K562 (cell line): ENCODE data around the gene CSNK1D. TPM values are rescaled to one million over a fixed set of nuclear protein-coding genes. Genes with fewer than 3 reads are reported as not detected.

Experiments
- CLOCK ChIP-seq: fragments of 250-450 bp; sonication (Bioruptor Pico); IDR thresholded peaks from 2 replicates; pipeline ENCODE4 v1.4.0; 2020; ENCODE audit warnings: mild to moderate bottlenecking, moderate library complexity, borderline replicate concordance
- FOS ChIP-seq: IDR thresholded peaks from 3 replicates; pipeline ENCODE4 v1.6.1; 2011; ENCODE audit not compliant: insufficient read length; ENCODE audit errors: extremely low read depth
- HMG20A ChIP-seq: fragments of 450-650 bp; formaldehyde crosslinking; conservative IDR thresholded peaks from 2 replicates; pipeline ENCODE4 v1.4.0; 2020; ENCODE audit warnings: mild to moderate bottlenecking, mixed read lengths
- KLF1 ChIP-seq: fragments of 450-650 bp; IDR thresholded peaks from 2 replicates; pipeline ENCODE4 v1.6.1; 2016; ENCODE audit warnings: missing genetic modification characterization, missing compliant biosample characterization
- MTA3 ChIP-seq: fragments of 450-650 bp; formaldehyde crosslinking; IDR thresholded peaks from 2 replicates; pipeline ENCODE4 v1.6.1; 2017; ENCODE audit warnings: mild to moderate bottlenecking, borderline replicate concordance
- NONO ChIP-seq, 2 experiments: fragments of 200-400 bp in 1 of 2; fragments of 450-650 bp in 1 of 2; formaldehyde crosslinking in 1 of 2; IDR thresholded peaks; 2 replicates each; pipeline ENCODE4 v1.6.1; 2017; ENCODE audit warnings: low read depth in 2 of 2, mild to moderate bottlenecking in 2 of 2, moderate library complexity in 2 of 2, low read length in 1 of 2
- RBM15 ChIP-seq: fragments of 200-400 bp; formaldehyde crosslinking; IDR thresholded peaks from 2 replicates; pipeline ENCODE4 v1.6.1; 2018; ENCODE audit warnings: mild to moderate bottlenecking, low read length, moderate library complexity; ENCODE audit not compliant: insufficient read depth
- SREBF1 ChIP-seq: fragments of 150-350 bp; IDR thresholded peaks from 2 replicates; pipeline ENCODE4 v1.6.1; 2014; ENCODE audit warnings: antibody characterized with exemption, low read depth, low read length, borderline replicate concordance
- TBL1XR1 ChIP-seq, 2 experiments: IDR thresholded peaks; 2 replicates each; pipeline ENCODE4 v1.6.1; 2012; ENCODE audit warnings: improper control_type of control experiment in 2 of 2, low read length in 2 of 2, mild to moderate bottlenecking in 1 of 2
- ZBTB43 ChIP-seq: sonication (generic); formaldehyde crosslinking; IDR thresholded peaks from 2 replicates; pipeline ENCODE4 v1.8.0; 2023; ENCODE audit warnings: mild to moderate bottlenecking, missing genetic modification reagents
- ZNF146 ChIP-seq: IDR thresholded peaks from one replicate; pipeline ENCODE4 v1.6.1; 2018; ENCODE audit warnings: missing compliant biosample characterization; ENCODE audit not compliant: unreplicated experiment
- ZNF449 ChIP-seq: fragments of 250-450 bp; sonication (Bioruptor Pico); IDR thresholded peaks from 2 replicates; pipeline ENCODE4 v1.8.0; 2022; ENCODE audit warnings: moderate library complexity, mild to moderate bottlenecking, inconsistent platforms
- ZNF507 ChIP-seq: conservative IDR thresholded peaks from 2 replicates; pipeline ENCODE4 v1.6.1; 2017; ENCODE audit warnings: missing genetic modification characterization, missing compliant biosample characterization
- polyA plus RNA-seq, 8 experiments: library from polyadenylated mRNA; depleted of rRNA in 4 of 8; stranded (reverse) in 5 of 8; unstranded in 3 of 8; fragments of >200 nt; fragmentation: Nextera tagmentation in 2 of 8; fragmentation: Illumina TruSeq in 1 of 8; extraction: Ambion mirVana in 2 of 8; extraction: Trizol in 1 of 8; gene quantifications; 2 replicates each; pipeline versions ENCODE4 v1.2.1 to v1.2.3, GENCODE V29; 2011 to 2014; ENCODE audit warnings: inconsistent platforms in 1 of 8, missing spikeins in 1 of 8
- total RNA-seq, 7 experiments: library from RNA; depleted of rRNA in 6 of 7; stranded (reverse); fragments of >200 nt in 6 of 7; fragmentation: Illumina TruSeq in 2 of 7; extraction: Trizol in 2 of 7; gene quantifications; 2 replicates each; pipeline versions ENCODE4 v1.2.1 to v1.2.3, GENCODE V29; 2011 to 2021; ENCODE audit warnings: low replicate concordance in 1 of 7
- TF ChIP-seq, protein P1 (sequence below): sonication (generic); formaldehyde crosslinking; IDR thresholded peaks from 2 replicates; pipeline ENCODE4 v1.8.1; 2022; ENCODE audit warnings: missing genetic modification reagents
- TF ChIP-seq, protein P2 (sequence below), 2 experiments: IDR thresholded peaks; 2 replicates each; pipeline ENCODE4 v1.6.1; 2012; ENCODE audit warnings: improper control_type of control experiment in 2 of 2, low read depth in 2 of 2, low read length in 2 of 2, borderline replicate concordance in 1 of 2
- TF ChIP-seq, protein P3 (sequence below): fragments of 450-650 bp; formaldehyde crosslinking; IDR thresholded peaks from 2 replicates; pipeline ENCODE4 v1.4.0; 2020; ENCODE audit warnings: mild to moderate bottlenecking, moderate library complexity

The CSNK1D gene
- total and polyA plus RNA-seq, 9 of the 15 experiments (the other 6 are each of a cell fraction or from before 2014, with no cell fraction given), result 6.5 to 133 (median 41.3) TPM

DNA sequence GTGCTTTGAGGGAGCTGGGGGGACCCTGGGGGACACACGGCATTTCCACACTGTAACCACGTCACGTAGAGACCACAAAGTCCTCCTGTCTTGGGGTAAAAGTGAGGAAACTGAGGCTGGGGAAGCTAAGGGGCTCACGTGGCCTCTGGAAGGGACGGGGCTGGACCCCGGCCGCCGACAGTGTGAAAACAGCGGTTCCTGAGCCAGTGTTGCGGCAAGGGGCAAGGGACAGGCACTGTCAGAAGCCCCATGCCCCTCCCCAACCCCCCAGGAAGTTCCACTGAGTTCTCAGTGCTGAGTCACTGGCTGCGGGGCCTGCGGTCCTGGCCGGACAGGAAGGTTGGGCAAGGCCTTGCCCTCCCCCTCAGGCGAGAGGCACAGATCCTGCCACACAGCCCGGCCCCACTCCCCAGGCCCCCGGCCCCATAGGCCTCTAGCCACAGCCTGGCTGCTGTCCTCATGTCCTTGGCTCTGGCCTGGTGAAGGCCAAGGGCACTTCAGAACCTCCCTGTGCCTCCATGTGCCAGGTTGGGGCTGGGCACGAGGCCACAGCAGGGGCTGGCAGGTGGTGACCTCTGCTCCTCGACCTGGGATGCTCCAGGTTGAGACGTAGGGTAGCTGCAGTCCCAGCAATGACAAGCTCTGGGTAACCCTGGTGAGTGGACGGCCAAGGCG lies 55.8 kb downstream of the CSNK1D start (continued):
- TF ChIP-seq HMG20A (CRISPR knock-in tag) (no peak), RBM15 (no peak), ZBTB43 (CRISPR knock-in tag) (no peak), MTA3 (no peak), CLOCK (CRISPR knock-in tag) (no peak), KLF1 (tag) (no peak), SREBF1 (no peak), TBL1XR1 (IDR thresholded peaks at IDR 0.05; ENCODE audit: low read length in 2 of 2) (no peak), ZNF507 (tag) (no peak), NONO (IDR thresholded peaks at IDR 0.05; ENCODE audit: low read depth in 2 of 2, low read length in 1 of 2) (no peak), ZNF449 (no peak), ZNF146 (CRISPR knock-in tag) (no peak), FOS (no peak)
- TF ChIP-seq, protein P1, sequence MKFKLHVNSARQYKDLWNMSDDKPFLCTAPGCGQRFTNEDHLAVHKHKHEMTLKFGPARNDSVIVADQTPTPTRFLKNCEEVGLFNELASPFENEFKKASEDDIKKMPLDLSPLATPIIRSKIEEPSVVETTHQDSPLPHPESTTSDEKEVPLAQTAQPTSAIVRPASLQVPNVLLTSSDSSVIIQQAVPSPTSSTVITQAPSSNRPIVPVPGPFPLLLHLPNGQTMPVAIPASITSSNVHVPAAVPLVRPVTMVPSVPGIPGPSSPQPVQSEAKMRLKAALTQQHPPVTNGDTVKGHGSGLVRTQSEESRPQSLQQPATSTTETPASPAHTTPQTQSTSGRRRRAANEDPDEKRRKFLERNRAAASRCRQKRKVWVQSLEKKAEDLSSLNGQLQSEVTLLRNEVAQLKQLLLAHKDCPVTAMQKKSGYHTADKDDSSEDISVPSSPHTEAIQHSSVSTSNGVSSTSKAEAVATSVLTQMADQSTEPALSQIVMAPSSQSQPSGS (CRISPR knock-in tag), result no peak
- TF ChIP-seq, protein P2, sequence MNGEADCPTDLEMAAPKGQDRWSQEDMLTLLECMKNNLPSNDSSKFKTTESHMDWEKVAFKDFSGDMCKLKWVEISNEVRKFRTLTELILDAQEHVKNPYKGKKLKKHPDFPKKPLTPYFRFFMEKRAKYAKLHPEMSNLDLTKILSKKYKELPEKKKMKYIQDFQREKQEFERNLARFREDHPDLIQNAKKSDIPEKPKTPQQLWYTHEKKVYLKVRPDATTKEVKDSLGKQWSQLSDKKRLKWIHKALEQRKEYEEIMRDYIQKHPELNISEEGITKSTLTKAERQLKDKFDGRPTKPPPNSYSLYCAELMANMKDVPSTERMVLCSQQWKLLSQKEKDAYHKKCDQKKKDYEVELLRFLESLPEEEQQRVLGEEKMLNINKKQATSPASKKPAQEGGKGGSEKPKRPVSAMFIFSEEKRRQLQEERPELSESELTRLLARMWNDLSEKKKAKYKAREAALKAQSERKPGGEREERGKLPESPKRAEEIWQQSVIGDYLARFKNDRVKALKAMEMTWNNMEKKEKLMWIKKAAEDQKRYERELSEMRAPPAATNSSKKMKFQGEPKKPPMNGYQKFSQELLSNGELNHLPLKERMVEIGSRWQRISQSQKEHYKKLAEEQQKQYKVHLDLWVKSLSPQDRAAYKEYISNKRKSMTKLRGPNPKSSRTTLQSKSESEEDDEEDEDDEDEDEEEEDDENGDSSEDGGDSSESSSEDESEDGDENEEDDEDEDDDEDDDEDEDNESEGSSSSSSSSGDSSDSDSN (IDR thresholded peaks at IDR 0.05; ENCODE audit: borderline replicate concordance in 1 of 2, low read depth in 2 of 2, low read length in 2 of 2), result no peak
- TF ChIP-seq, protein P3, sequence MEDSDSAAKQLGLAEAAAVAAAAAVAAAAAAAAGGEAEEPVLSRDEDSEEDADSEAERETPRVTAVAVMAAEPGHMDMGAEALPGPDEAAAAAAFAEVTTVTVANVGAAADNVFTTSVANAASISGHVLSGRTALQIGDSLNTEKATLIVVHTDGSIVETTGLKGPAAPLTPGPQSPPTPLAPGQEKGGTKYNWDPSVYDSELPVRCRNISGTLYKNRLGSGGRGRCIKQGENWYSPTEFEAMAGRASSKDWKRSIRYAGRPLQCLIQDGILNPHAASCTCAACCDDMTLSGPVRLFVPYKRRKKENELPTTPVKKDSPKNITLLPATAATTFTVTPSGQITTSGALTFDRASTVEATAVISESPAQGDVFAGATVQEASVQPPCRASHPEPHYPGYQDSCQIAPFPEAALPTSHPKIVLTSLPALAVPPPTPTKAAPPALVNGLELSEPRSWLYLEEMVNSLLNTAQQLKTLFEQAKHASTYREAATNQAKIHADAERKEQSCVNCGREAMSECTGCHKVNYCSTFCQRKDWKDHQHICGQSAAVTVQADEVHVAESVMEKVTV (CRISPR knock-in tag), result no peak
